ENCODE results near the gene GJD3.

- no peak for TF ChIP-seq CTCF (IDR thresholded peaks at IDR 0.05)
- no peak for TF ChIP-seq POLR2A (IDR thresholded peaks at IDR 0.05)
Measured at GRCh38 chr17:40335620-40336019, 28.9 kb downstream of the GJD3 start.

All from tibial nerve (tissue), 3 donors.